HG02852 (cell line): Measurements from ENCODE around the gene PDGFRB.

Experiments
- ATAC-seq: cut with Tn5 transposase; IDR thresholded peaks from one replicate; pipeline ENCODE4 v1.9.1; 2021; ENCODE audit warnings: mild to moderate bottlenecking, moderate library complexity; ENCODE audit not compliant: unreplicated experiment

PDGFRB gene

GRCh38 chr5:150182774-150183173, 27.1 kb upstream of the PDGFRB start:
- no peak for ATAC-seq

- no peak for ATAC-seq
These were observed 26.3 kb upstream of the PDGFRB start for GRCh38 chr5:150181766-150182545.

- ATAC-seq: no peak
These were observed 25.4 kb upstream of the PDGFRB start for GRCh38 chr5:150181027-150181426.

GRCh38 chr5:150180241-150181026, 24.8 kb upstream of the PDGFRB start:
- ATAC-seq: no peak

- ATAC-seq: no peak
These were observed 23.5 kb upstream of the PDGFRB start for GRCh38 chr5:150179019-150179620.

GRCh38 chr5:150178262-150178661, 22.6 kb upstream of the PDGFRB start:
- no peak for ATAC-seq

- no peak for ATAC-seq
These were observed 22.1 kb upstream of the PDGFRB start for GRCh38 chr5:150177721-150178120.

GRCh38 chr5:150176745-150177477, 21.3 kb upstream of the PDGFRB start:
- ATAC-seq: no peak

GRCh38 chr5:150175536-150175935, 19.9 kb upstream of the PDGFRB start:
- ATAC-seq: no peak

- ATAC-seq: no peak
These were observed 19.4 kb upstream of the PDGFRB start for GRCh38 chr5:150175076-150175475.

- no peak for ATAC-seq
These were observed 18.6 kb upstream of the PDGFRB start for GRCh38 chr5:150174285-150174684.

- ATAC-seq: no peak
These were observed 17.5 kb upstream of the PDGFRB start for GRCh38 chr5:150173161-150173560.

- ATAC-seq: no peak
These were observed 16.9 kb upstream of the PDGFRB start for GRCh38 chr5:150172556-150172955.

- no peak for ATAC-seq
These were observed 16.5 kb upstream of the PDGFRB start for GRCh38 chr5:150172145-150172544.

GRCh38 chr5:150168864-150169263, 13.2 kb upstream of the PDGFRB start:
- ATAC-seq: no peak

GRCh38 chr5:150167908-150168307, 12.3 kb upstream of the PDGFRB start:
- no peak for ATAC-seq

GRCh38 chr5:150167512-150167850, 11.8 kb upstream of the PDGFRB start:
- ATAC-seq: no peak

GRCh38 chr5:150166650-150167511, 11.2 kb upstream of the PDGFRB start, which contains the start of gene CDX1:
Gene CDX1, plus strand, starts transcription at chr5:150166778. Its CDS starts 99 bp downstream, at chr5:150166877.
- ATAC-seq: no peak

- no peak for ATAC-seq
These were observed 10.5 kb upstream of the PDGFRB start for GRCh38 chr5:150166037-150166649.
